ENCODE data around the gene ZNF214.

The ZNF214 gene

GRCh38 chr11:7020183-7020917, at the start of gene ZNF214, which contains the start of gene NLRP14:
TSS of gene ZNF214 (minus strand) at chr11:7020346. CDS start at chr11:7002835, 17,511 bp downstream.
TSS of gene NLRP14 (plus strand) at chr11:7020479. CDS start at chr11:7038587, 18,108 bp downstream.
- peak; percentile 39 for DNase-seq (ENCODE audit: low read depth, low spot score)
- H3K27ac ChIP-seq, result peak within 1 kb of the TSS; percentile 34

GRCh38 chr11:7062534-7062933, 42.4 kb upstream of the ZNF214 start:
- no peak for DNase-seq (ENCODE audit: low read depth, low spot score)
- no peak overlapping the region for H3K27ac ChIP-seq

GRCh38 chr11:7060868-7061267, 40.7 kb upstream of the ZNF214 start:
- H3K27ac ChIP-seq, result no peak overlapping the region
- no peak for DNase-seq (ENCODE audit: low read depth, low spot score)

- H3K27ac ChIP-seq, result no peak overlapping the region
- no peak for DNase-seq (ENCODE audit: low read depth, low spot score)
These were observed 37.5 kb upstream of the ZNF214 start for GRCh38 chr11:7057641-7058040.

- no peak for DNase-seq (ENCODE audit: low read depth, low spot score)
- no peak overlapping the region for H3K27ac ChIP-seq
These were observed 36.8 kb upstream of the ZNF214 start for GRCh38 chr11:7056828-7057513.

GRCh38 chr11:7050191-7050590, 30.0 kb upstream of the ZNF214 start:
- no peak overlapping the region for H3K27ac ChIP-seq
- DNase-seq (ENCODE audit: low read depth, low spot score), result no peak

- DNase-seq (ENCODE audit: low read depth, low spot score), result no peak
These were observed 26.5 kb upstream of the ZNF214 start for GRCh38 chr11:7046474-7047175.

GRCh38 chr11:7034019-7034418, 13.9 kb upstream of the ZNF214 start:
- H3K27ac ChIP-seq, result no peak overlapping the region
- DNase-seq (ENCODE audit: low read depth, low spot score), result no peak

More at GRCh38 chr11:7046474-7047175, 26.5 kb upstream of the ZNF214 start:
- H3K27ac ChIP-seq, result no peak overlapping the region

- H3K27ac ChIP-seq, result no peak overlapping the region
- DNase-seq (ENCODE audit: low read depth, low spot score), result no peak
These were observed 12.5 kb upstream of the ZNF214 start for GRCh38 chr11:7032692-7033091.

- no peak overlapping the region for H3K27ac ChIP-seq
- DNase-seq (ENCODE audit: low read depth, low spot score), result no peak
These were observed 11.3 kb upstream of the ZNF214 start for GRCh38 chr11:7031471-7031871.

- no peak for DNase-seq (ENCODE audit: low read depth, low spot score)
- H3K27ac ChIP-seq, result no peak overlapping the region
These were observed 10.7 kb upstream of the ZNF214 start for GRCh38 chr11:7030836-7031235.

GRCh38 chr11:7028141-7028540, 8.0 kb upstream of the ZNF214 start:
- no peak overlapping the region for H3K27ac ChIP-seq
- DNase-seq (ENCODE audit: low read depth, low spot score), result no peak

- no peak overlapping the region for H3K27ac ChIP-seq
- DNase-seq (ENCODE audit: low read depth, low spot score), result no peak
These were observed 1.2 kb upstream of the ZNF214 start for GRCh38 chr11:7021318-7021717.

GRCh38 chr11:7019500-7020182, 505 bp downstream of the ZNF214 start:
- no peak for DNase-seq (ENCODE audit: low read depth, low spot score)
- H3K27ac ChIP-seq, result peak overlapping the region; percentile 34

GRCh38 chr11:7016011-7016410, 4.1 kb downstream of the ZNF214 start:
- H3K27ac ChIP-seq, result peak overlapping the region; percentile 50
- DNase-seq (ENCODE audit: low read depth, low spot score), result peak; percentile 53

- DNase-seq (ENCODE audit: low read depth, low spot score), result no peak
- H3K27ac ChIP-seq, result no peak overlapping the region
These were observed 6.0 kb downstream of the ZNF214 start for GRCh38 chr11:7014118-7014517.

GRCh38 chr11:7004482-7004881, 15.7 kb downstream of the ZNF214 start:
- peak; percentile 60 for DNase-seq (ENCODE audit: low read depth, low spot score)

GRCh38 chr11:6995703-6996102, 24.4 kb downstream of the ZNF214 start:
- no peak overlapping the region for H3K27ac ChIP-seq
- no peak for DNase-seq (ENCODE audit: low read depth, low spot score)

More at GRCh38 chr11:7004482-7004881, 15.7 kb downstream of the ZNF214 start:
- peak overlapping the region; percentile 59 for H3K27ac ChIP-seq

- DNase-seq (ENCODE audit: low read depth, low spot score), result peak; percentile 68
- peak overlapping the region; percentile 60 for H3K27ac ChIP-seq
These were observed 27.4 kb downstream of the ZNF214 start for GRCh38 chr11:6992457-6993417.

All from epithelial cell of prostate (primary cell).